IMR-90 (cell line): Measurements from ENCODE around the gene UTY. TPM values are rescaled to one million over a fixed set of nuclear protein-coding genes. Genes with fewer than 3 reads are reported as not detected.

ENCODE experiments used
- ATAC-seq: fragments of 200-7000 bp; cut with Tn5 transposase; 2 replicates; pipeline ENCODE4 v1.9.1; 2020; ENCODE audit warnings: low read depth, mild to moderate bottlenecking, moderate library complexity
- BruUV-seq: library from RNA; stranded (reverse); fragments of 400-500 nt; replicated peaks from 2 replicates; lab custom pipeline; 2021; lab: Mats Ljungman, UMichigan
- CTCF ChIA-PET: fragments of 300-600 bp; formaldehyde crosslinking; extraction: SDS; loops from one replicate; lab custom pipeline; 2021; ENCODE audit warnings: antibody characterized with exemption; lab: Yijun Ruan, JAX
- POLR2A ChIA-PET: fragments of 300-600 bp; sonication (Branson Sonifier 250); formaldehyde crosslinking; loops from one replicate; lab custom pipeline; 2022; ENCODE audit warnings: antibody characterized with exemption; ENCODE audit not compliant: unreplicated experiment; lab: Charles Lee
- DNase-seq: peaks from one replicate; pipeline ENCODE4 v3.0.0; 2013
- H2AFZ ChIP-seq: replicated peaks from 2 replicates; pipeline ENCODE3; 2013; ENCODE audit warnings: low read length, mild to moderate bottlenecking; ENCODE audit not compliant: poor library complexity
- H2AK5ac ChIP-seq: 2 replicates; pipeline ENCODE4 v1.6.1; 2013; ENCODE audit warnings: low read depth, low read length, inconsistent platforms
- H2AK9ac ChIP-seq: replicated peaks from 2 replicates; pipeline ENCODE3; 2013; ENCODE audit warnings: mild to moderate bottlenecking, low read depth, low read length, moderate library complexity; ENCODE audit not compliant: poor library complexity
- H2BK120ac ChIP-seq: 2 replicates; pipeline ENCODE4 v1.6.1; 2013; ENCODE audit warnings: low read depth, low read length, inconsistent platforms
- H2BK15ac ChIP-seq: 3 replicates; pipeline ENCODE4 v1.6.1; 2013; ENCODE audit warnings: low read depth, low read length, inconsistent platforms
- H2BK20ac ChIP-seq: 2 replicates; pipeline ENCODE4 v1.6.1; 2013; ENCODE audit warnings: low read depth, mild to moderate bottlenecking, inconsistent platforms, low read length, moderate library complexity
- H2BK5ac ChIP-seq: 2 replicates; pipeline ENCODE4 v1.6.1; 2013; ENCODE audit warnings: mild to moderate bottlenecking, low read depth, low read length, inconsistent platforms; ENCODE audit not compliant: poor library complexity, severe bottlenecking
- H3K14ac ChIP-seq: replicated peaks from 2 replicates; pipeline ENCODE4 v1.6.1; 2013; ENCODE audit warnings: low read depth, low read length, inconsistent platforms
- H3K18ac ChIP-seq: 2 replicates; pipeline ENCODE4 v1.6.1; 2013; ENCODE audit warnings: low read depth, low read length, control low read depth
- H3K23ac ChIP-seq: 2 replicates; pipeline ENCODE4 v1.6.1; 2013; ENCODE audit warnings: low read depth, low read length, inconsistent platforms
- H3K27ac ChIP-seq: 2 replicates; pipeline ENCODE4 v1.5.1; 2013; ENCODE audit warnings: mild to moderate bottlenecking, control low read depth, low read length; ENCODE audit not compliant: insufficient read depth
- H3K27me3 ChIP-seq: 2 replicates; pipeline ENCODE4 v1.6.1; 2013; ENCODE audit warnings: low read length; ENCODE audit not compliant: control insufficient read depth, insufficient read depth
- H3K36me3 ChIP-seq: 2 replicates; pipeline ENCODE4 v1.6.1; 2013; ENCODE audit warnings: low read length, mixed read lengths; ENCODE audit not compliant: control insufficient read depth, insufficient read depth
- H3K4ac ChIP-seq: 2 replicates; pipeline ENCODE4 v1.6.1; 2013; ENCODE audit warnings: low read depth, low read length, inconsistent platforms
- H3K4me1 ChIP-seq: 2 replicates; pipeline ENCODE4 v1.6.1; 2013; ENCODE audit warnings: low read length, mixed read lengths; ENCODE audit not compliant: control insufficient read depth, insufficient read depth
- H3K4me2 ChIP-seq: 2 replicates; pipeline ENCODE4 v1.6.1; 2013; ENCODE audit warnings: low read depth, mild to moderate bottlenecking, control low read depth, low read length, moderate library complexity
- H3K4me3 ChIP-seq: 2 replicates; pipeline ENCODE4 v1.5.1; 2013; ENCODE audit warnings: low read depth, mild to moderate bottlenecking, control low read depth, low read length, moderate library complexity; ENCODE audit not compliant: insufficient read depth
- H3K56ac ChIP-seq: 2 replicates; pipeline ENCODE4 v1.6.1; 2013; ENCODE audit warnings: low read length, inconsistent platforms; ENCODE audit not compliant: insufficient read depth; ENCODE audit errors: extremely low read depth
- H3K79me1 ChIP-seq, 2 experiments: 2 replicates each; pipeline ENCODE4 v1.6.1; 2013; ENCODE audit warnings: low read length in 2 of 2, inconsistent platforms in 1 of 2, low read depth in 1 of 2
- H3K9ac ChIP-seq: 2 replicates; pipeline ENCODE4 v1.6.1; 2013; ENCODE audit warnings: low read depth, low read length, control low read depth
- H3K9me1 ChIP-seq: 2 replicates; pipeline ENCODE4 v1.6.1; 2013; ENCODE audit warnings: low read length, inconsistent platforms; ENCODE audit not compliant: insufficient read depth
- H3K9me3 ChIP-seq: 2 replicates; pipeline ENCODE4 v1.6.1; 2013; ENCODE audit warnings: low read length; ENCODE audit not compliant: control insufficient read depth, insufficient read depth
- H4K20me1 ChIP-seq: 2 replicates; pipeline ENCODE4 v1.6.1; 2013; ENCODE audit warnings: low read length, inconsistent platforms; ENCODE audit not compliant: insufficient read depth
- H4K5ac ChIP-seq: 2 replicates; pipeline ENCODE4 v1.6.1; 2013; ENCODE audit warnings: mild to moderate bottlenecking, low read depth, low read length, control low read depth
- H4K8ac ChIP-seq, 2 experiments: 2 replicates each; pipeline ENCODE4 v1.6.1; 2013; ENCODE audit warnings: low read depth in 2 of 2, low read length in 2 of 2, control low read depth in 1 of 2, inconsistent platforms in 1 of 2
- H4K91ac ChIP-seq: 2 replicates; pipeline ENCODE4 v1.6.1; 2013; ENCODE audit warnings: low read depth, low read length, inconsistent platforms; ENCODE audit not compliant: insufficient read depth
- USF2 ChIP-seq: fragments of 150-350 bp; IDR thresholded peaks from 2 replicates; pipeline ENCODE4 v1.6.1; 2017; ENCODE audit warnings: mild to moderate bottlenecking, antibody characterized with exemption, low read length, low read depth
- WGBS, 2 experiments: methylation state at CpG; one replicate each; pipeline versions ENCODE4 v1.1.5 to v1.1.7; 2013; ENCODE audit warnings: missing lambda C conversion rate in 2 of 2; ENCODE audit not compliant: insufficient read length in 1 of 2; ENCODE audit errors: extremely low coverage in 2 of 2; 5-methylcytosine and 5-hydroxymethylcytosine counted together
- dilution Hi-C: fragments of 300-500 bp; cut with HindIII; formaldehyde crosslinking; loops from one replicate; pipeline ENCODE4 v1.14.3; 2018; ENCODE audit warnings: low sequenced_read_pairs; ENCODE audit not compliant: unreplicated experiment
- in situ Hi-C: fragments of 300-500 bp; cut with MboI; formaldehyde crosslinking; loops from 3 replicates; pipeline ENCODE4 v1.14.3; 2019; ENCODE audit warnings: low sequenced_read_pairs, inconsistent platforms, mixed read lengths
- intact Hi-C: fragments of 100-400 bp; cut with micrococcal nuclease; formaldehyde crosslinking; loops from 2 replicates; pipeline ENCODE4 v1.10.0; 2022
- polyA plus RNA-seq, 3 experiments: library from polyadenylated mRNA; depleted of rRNA; stranded (reverse); fragments of >200 nt; gene quantifications; 2 replicates each; pipeline ENCODE4 v1.2.3, GENCODE V29; 2012; ENCODE audit warnings: low replicate concordance in 1 of 3
- total RNA-seq: library from RNA; depleted of rRNA; stranded (reverse); fragments of >200 nt; gene quantifications from 2 replicates; pipeline ENCODE4 v1.2.3, GENCODE V29; 2012

The UTY gene
- total and polyA plus RNA-seq, 2 of the 4 experiments (the other 2 are of a cell fraction): not detected

- no peak overlapping the region for H3K14ac ChIP-seq
- H3K27ac ChIP-seq: no peak overlapping the region
- no peaks in the 10 kb centered on the region for H4K20me1 ChIP-seq
- H3K4me3 ChIP-seq: no peak overlapping the region
- no peak for TF ChIP-seq USF2
- no peak overlapping the region for H2BK5ac ChIP-seq
- H4K91ac ChIP-seq: no peak overlapping the region
- no peak overlapping the region for H3K9ac ChIP-seq
- POLR2A ChIA-PET: no interaction called here
- dilution Hi-C loops (no loop called here), intact Hi-C loops (no loop called here), in situ Hi-C loops (no loop called here)
- H2AFZ ChIP-seq: no peak overlapping the region
- no peak overlapping the region for H2BK20ac ChIP-seq
- no peak overlapping the region for H3K4me2 ChIP-seq
- no peak overlapping the region for H4K5ac ChIP-seq
- no peak overlapping the region for H4K8ac ChIP-seq
- H3K9me3 ChIP-seq: no peaks in the 10 kb centered on the region
- H2BK120ac ChIP-seq: no peak overlapping the region
- H3K4ac ChIP-seq: no peak overlapping the region
- CTCF ChIA-PET: no interaction called here
- BruUV-seq: no TSS peak
- no peaks in the 10 kb centered on the region for H3K9me1 ChIP-seq
- no peak for DNase-seq
- no peaks in the 10 kb centered on the region for H3K4me1 ChIP-seq
- no peak overlapping the region for H2AK5ac ChIP-seq
- H2AK9ac ChIP-seq: no peak overlapping the region
- WGBS, 2 experiments: no CpG with 5 or more reads among the region's 7 CpGs
- H3K27me3 ChIP-seq: no peaks in the 10 kb centered on the region
- no peak overlapping the region for H3K18ac ChIP-seq
- H3K79me1 ChIP-seq: no peaks in the 10 kb centered on the region
- no peak overlapping the region for H3K56ac ChIP-seq
- H2BK15ac ChIP-seq: no peak overlapping the region
- no peaks in the 10 kb centered on the region for H3K36me3 ChIP-seq
- ATAC-seq: no peak
- no peak overlapping the region for H3K23ac ChIP-seq
These were observed 36.7 kb downstream of the UTY start for GRCh38 chrY:13443146-13443545.
